SK-N-SH (cell line): ENCODE measurements around the gene CYB561D1. TPM values are rescaled to one million over a fixed set of nuclear protein-coding genes. Genes with fewer than 3 reads are reported as not detected.

Experiments
- CTCF ChIA-PET: fragments of 300-600, 350-600 bp; formaldehyde crosslinking; extraction: SDS; loops from one replicate; lab custom pipeline; 2021; lab: Yijun Ruan, JAX
- POLR2A ChIA-PET: fragments of 350-600 bp; sonication (Branson Sonifier 250); formaldehyde crosslinking; extraction: SDS; loops from one replicate; lab custom pipeline; 2020; ENCODE audit warnings: antibody characterized with exemption, inconsistent platforms; lab: Yijun Ruan, JAX
- DNase-seq: peaks from one replicate; pipeline ENCODE4 v3.0.0; 2012
- H2AFZ ChIP-seq: fragments of 200-600 bp; sonication (generic); 2 replicates; pipeline ENCODE4 v1.8.1; 2016; ENCODE audit warnings: antibody characterized with exemption, mild to moderate bottlenecking, low read depth
- H3F3A ChIP-seq: fragments of 200-600 bp; sonication (generic); replicated peaks from 2 replicates; pipeline ENCODE3; 2016; ENCODE audit warnings: antibody characterized with exemption, mild to moderate bottlenecking; ENCODE audit not compliant: insufficient read depth
- H3K27ac ChIP-seq, 2 experiments: fragments of 200-500 bp in 1 of 2; fragments of 200-600 bp in 1 of 2; sonication (Bioruptor generic) in 1 of 2; sonication (generic), shearing (Covaris generic) in 1 of 2; 2 replicates each; pipeline versions ENCODE4 v1.5.1 to v1.6.1; 2014 to 2016; ENCODE audit warnings: low read depth in 2 of 2, inconsistent platforms in 1 of 2, low read length in 1 of 2, mild to moderate bottlenecking in 1 of 2, mixed read lengths in 1 of 2
- H3K27me3 ChIP-seq: fragments of 200-600 bp; sonication (generic), shearing (Covaris generic); 2 replicates; pipeline ENCODE4 v1.6.1; 2016; ENCODE audit warnings: mixed run types; ENCODE audit not compliant: insufficient read depth
- H3K36me3 ChIP-seq, 2 experiments: fragments of 200-500 bp in 1 of 2; fragments of 200-600 bp in 1 of 2; sonication (Bioruptor generic) in 1 of 2; sonication (generic) in 1 of 2; replicated peaks in 1 of 2; 2 replicates each; pipeline versions ENCODE3 to v1.5.1; 2014 to 2016; ENCODE audit warnings: low read length in 1 of 2, mild to moderate bottlenecking in 1 of 2; ENCODE audit not compliant: insufficient read depth in 2 of 2, control insufficient read depth in 1 of 2
- H3K4me1 ChIP-seq, 2 experiments: fragments of 200-500 bp in 1 of 2; fragments of 200-600 bp in 1 of 2; sonication (Bioruptor generic) in 1 of 2; sonication (generic), shearing (Covaris generic) in 1 of 2; 2 replicates each; pipeline versions ENCODE4 v1.5.1 to v1.6.1; 2014 to 2016; ENCODE audit warnings: low read depth in 1 of 2, low read length in 1 of 2, mixed run types in 1 of 2; ENCODE audit not compliant: insufficient read depth in 2 of 2, control insufficient read depth in 1 of 2
- H3K4me2 ChIP-seq: fragments of 200-600 bp; sonication (generic), shearing (Covaris generic); 2 replicates; pipeline ENCODE4 v1.6.1; 2017; ENCODE audit warnings: mixed run types
- H3K4me3 ChIP-seq, 2 experiments: fragments of 200-500 bp in 1 of 2; fragments of 200-600 bp in 1 of 2; sonication (Bioruptor generic) in 1 of 2; sonication (generic), shearing (Covaris generic) in 1 of 2; 2 replicates each; pipeline versions ENCODE4 v1.5.1 to v1.8.1; 2014 to 2016; ENCODE audit warnings: low read depth in 2 of 2, inconsistent platforms in 1 of 2, low read length in 1 of 2, mild to moderate bottlenecking in 1 of 2, mixed read lengths in 1 of 2, moderate library complexity in 1 of 2
- H3K79me2 ChIP-seq: fragments of 200-600 bp; sonication (generic); 2 replicates; pipeline ENCODE4 v1.8.1; 2017; ENCODE audit warnings: mild to moderate bottlenecking; ENCODE audit not compliant: insufficient read depth
- H3K9ac ChIP-seq: fragments of 200-600 bp; sonication (generic); 2 replicates; pipeline ENCODE4 v1.6.1; 2017; ENCODE audit warnings: mixed run types
- H3K9me2 ChIP-seq: fragments of 200-600 bp; sonication (generic); 2 replicates; pipeline ENCODE4 v1.6.1; 2017; ENCODE audit warnings: mixed run types
- H3K9me3 ChIP-seq: fragments of 200-600 bp; sonication (generic); 2 replicates; pipeline ENCODE4 v1.6.1; 2017; ENCODE audit warnings: mixed run types, mild to moderate bottlenecking, moderate library complexity
- H4K20me1 ChIP-seq: fragments of 200-600 bp; sonication (generic); 2 replicates; pipeline ENCODE4 v1.6.1; 2017; ENCODE audit warnings: mild to moderate bottlenecking, mixed run types; ENCODE audit not compliant: insufficient read depth
- CHD2 ChIP-seq: fragments of 150-350 bp; IDR thresholded peaks from 2 replicates; pipeline ENCODE4 v1.6.1; 2018; ENCODE audit warnings: low read length; ENCODE audit not compliant: partially characterized antibody
- EZH2phosphoT487 ChIP-seq: fragments of 200-600 bp; sonication (generic); IDR thresholded peaks from 2 replicates; pipeline ENCODE4 v1.6.1; 2017; ENCODE audit warnings: low read depth, mixed run types, mild to moderate bottlenecking, antibody characterized with exemption, moderate library complexity, borderline replicate concordance
- FOXJ3 ChIP-seq: sonication (generic); formaldehyde crosslinking; IDR thresholded peaks from 2 replicates; pipeline ENCODE4 v1.5.1; 2020; ENCODE audit warnings: mild to moderate bottlenecking, missing genetic modification reagents
- MXI1 ChIP-seq: IDR thresholded peaks from 2 replicates; pipeline ENCODE4 v1.6.1; 2012; ENCODE audit warnings: mild to moderate bottlenecking, low read depth, low read length, improper control_type of control experiment
- NFIC ChIP-seq: IDR thresholded peaks from 2 replicates; pipeline ENCODE4 v1.4.0; 2012; ENCODE audit warnings: borderline replicate concordance
- RAD21 ChIP-seq: IDR thresholded peaks from 2 replicates; pipeline ENCODE4 v1.6.1; 2012; ENCODE audit warnings: mild to moderate bottlenecking, low read length
- RCOR1 ChIP-seq: fragments of 150-350 bp; IDR thresholded peaks from 2 replicates; pipeline ENCODE4 v1.6.1; 2017; ENCODE audit warnings: antibody characterized with exemption, low read length
- RFX5 ChIP-seq: IDR thresholded peaks from 2 replicates; pipeline ENCODE4 v1.6.1; 2012; ENCODE audit warnings: mild to moderate bottlenecking, improper control_type of control experiment, low read length
- RXRA ChIP-seq: IDR thresholded peaks from 2 replicates; pipeline ENCODE4 v1.4.0; 2012; ENCODE audit warnings: low read depth, mild to moderate bottlenecking, borderline replicate concordance
- SMC3 ChIP-seq: IDR thresholded peaks from 2 replicates; pipeline ENCODE4 v1.6.1; 2012; ENCODE audit warnings: low read depth, low read length, improper control_type of control experiment
- TCF12 ChIP-seq: IDR thresholded peaks from 2 replicates; pipeline ENCODE4 v1.4.0; 2012
- WGBS: methylation state at CpG from one replicate; pipeline ENCODE4 v1.1.6; 2017; ENCODE audit warnings: low lambda C conversion rate; 5-methylcytosine and 5-hydroxymethylcytosine counted together
- polyA plus RNA-seq, 3 experiments: library from polyadenylated mRNA; depleted of rRNA; stranded (reverse); fragments of >200 nt; gene quantifications; 2 replicates each; pipeline ENCODE4 v1.2.3, GENCODE V29; 2012
- TF ChIP-seq, protein P1 (sequence below): IDR thresholded peaks from 2 replicates; pipeline ENCODE4 v1.6.1; 2012; ENCODE audit warnings: mild to moderate bottlenecking, low read depth, low read length, moderate library complexity
- TF ChIP-seq, protein P2 (sequence below): IDR thresholded peaks from 2 replicates; pipeline ENCODE4 v1.4.0; 2012; ENCODE audit warnings: low read depth, borderline replicate concordance
- TF ChIP-seq, protein P3 (sequence below): IDR thresholded peaks from 2 replicates; pipeline ENCODE4 v1.4.0; 2012; ENCODE audit warnings: low read depth, borderline replicate concordance

CYB561D1 gene
- polyA plus RNA-seq, 1 of the 3 experiments (the other 2 are of a cell fraction) = 5.4 TPM

DNA sequence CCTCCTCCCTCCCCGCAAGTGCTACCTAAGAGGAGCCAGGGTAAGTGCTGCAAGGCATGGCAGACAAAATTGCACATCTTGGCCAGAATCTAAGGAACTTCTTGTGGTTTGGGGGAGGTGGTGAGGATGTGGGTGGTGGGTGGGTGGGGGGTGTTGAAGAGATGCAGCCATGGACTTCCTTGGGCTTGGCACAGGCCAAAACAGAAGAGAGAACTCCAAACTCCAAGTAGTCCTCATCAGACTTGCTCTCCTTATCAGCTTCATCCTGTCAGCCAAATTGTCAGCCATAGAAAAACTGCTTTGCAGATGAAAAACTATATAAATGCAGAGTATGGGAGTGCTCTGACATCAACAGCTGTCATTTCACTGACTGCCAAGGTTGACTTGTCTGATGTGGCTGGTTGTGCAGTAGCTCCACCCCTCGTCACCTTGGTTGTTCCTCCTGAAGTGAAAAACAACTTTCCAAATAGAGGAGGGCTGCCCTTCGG lies 8.5 kb downstream of the CYB561D1 start (continued):
- TF ChIP-seq FOXJ3 (CRISPR knock-in tag) = no peak
- TF ChIP-seq, protein P1, sequence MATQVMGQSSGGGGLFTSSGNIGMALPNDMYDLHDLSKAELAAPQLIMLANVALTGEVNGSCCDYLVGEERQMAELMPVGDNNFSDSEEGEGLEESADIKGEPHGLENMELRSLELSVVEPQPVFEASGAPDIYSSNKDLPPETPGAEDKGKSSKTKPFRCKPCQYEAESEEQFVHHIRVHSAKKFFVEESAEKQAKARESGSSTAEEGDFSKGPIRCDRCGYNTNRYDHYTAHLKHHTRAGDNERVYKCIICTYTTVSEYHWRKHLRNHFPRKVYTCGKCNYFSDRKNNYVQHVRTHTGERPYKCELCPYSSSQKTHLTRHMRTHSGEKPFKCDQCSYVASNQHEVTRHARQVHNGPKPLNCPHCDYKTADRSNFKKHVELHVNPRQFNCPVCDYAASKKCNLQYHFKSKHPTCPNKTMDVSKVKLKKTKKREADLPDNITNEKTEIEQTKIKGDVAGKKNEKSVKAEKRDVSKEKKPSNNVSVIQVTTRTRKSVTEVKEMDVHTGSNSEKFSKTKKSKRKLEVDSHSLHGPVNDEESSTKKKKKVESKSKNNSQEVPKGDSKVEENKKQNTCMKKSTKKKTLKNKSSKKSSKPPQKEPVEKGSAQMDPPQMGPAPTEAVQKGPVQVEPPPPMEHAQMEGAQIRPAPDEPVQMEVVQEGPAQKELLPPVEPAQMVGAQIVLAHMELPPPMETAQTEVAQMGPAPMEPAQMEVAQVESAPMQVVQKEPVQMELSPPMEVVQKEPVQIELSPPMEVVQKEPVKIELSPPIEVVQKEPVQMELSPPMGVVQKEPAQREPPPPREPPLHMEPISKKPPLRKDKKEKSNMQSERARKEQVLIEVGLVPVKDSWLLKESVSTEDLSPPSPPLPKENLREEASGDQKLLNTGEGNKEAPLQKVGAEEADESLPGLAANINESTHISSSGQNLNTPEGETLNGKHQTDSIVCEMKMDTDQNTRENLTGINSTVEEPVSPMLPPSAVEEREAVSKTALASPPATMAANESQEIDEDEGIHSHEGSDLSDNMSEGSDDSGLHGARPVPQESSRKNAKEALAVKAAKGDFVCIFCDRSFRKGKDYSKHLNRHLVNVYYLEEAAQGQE = no peak
- TF ChIP-seq, protein P2, sequence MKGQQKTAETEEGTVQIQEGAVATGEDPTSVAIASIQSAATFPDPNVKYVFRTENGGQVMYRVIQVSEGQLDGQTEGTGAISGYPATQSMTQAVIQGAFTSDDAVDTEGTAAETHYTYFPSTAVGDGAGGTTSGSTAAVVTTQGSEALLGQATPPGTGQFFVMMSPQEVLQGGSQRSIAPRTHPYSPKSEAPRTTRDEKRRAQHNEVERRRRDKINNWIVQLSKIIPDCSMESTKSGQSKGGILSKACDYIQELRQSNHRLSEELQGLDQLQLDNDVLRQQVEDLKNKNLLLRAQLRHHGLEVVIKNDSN = no peak
- no peak for TF ChIP-seq MXI1
- TF ChIP-seq NFIC = no peak

- peaks cover 0 to 6% of the 10 kb centered on the region in 2 experiments; a peak in 1 of 4 replicates for H3K4me1 ChIP-seq
- H3F3A ChIP-seq = no peaks in the 10 kb centered on the region
- no peak overlapping the region for H2AFZ ChIP-seq
- H4K20me1 ChIP-seq = no peaks in the 10 kb centered on the region
- H3K9me3 ChIP-seq = no peaks in the 10 kb centered on the region
- H3K4me3 ChIP-seq = no peak overlapping the region
- no peak for DNase-seq
- no peaks in the 10 kb centered on the region for H3K9me2 ChIP-seq
- no peaks in the 10 kb centered on the region for H3K36me3 ChIP-seq
- TF ChIP-seq, protein P3, sequence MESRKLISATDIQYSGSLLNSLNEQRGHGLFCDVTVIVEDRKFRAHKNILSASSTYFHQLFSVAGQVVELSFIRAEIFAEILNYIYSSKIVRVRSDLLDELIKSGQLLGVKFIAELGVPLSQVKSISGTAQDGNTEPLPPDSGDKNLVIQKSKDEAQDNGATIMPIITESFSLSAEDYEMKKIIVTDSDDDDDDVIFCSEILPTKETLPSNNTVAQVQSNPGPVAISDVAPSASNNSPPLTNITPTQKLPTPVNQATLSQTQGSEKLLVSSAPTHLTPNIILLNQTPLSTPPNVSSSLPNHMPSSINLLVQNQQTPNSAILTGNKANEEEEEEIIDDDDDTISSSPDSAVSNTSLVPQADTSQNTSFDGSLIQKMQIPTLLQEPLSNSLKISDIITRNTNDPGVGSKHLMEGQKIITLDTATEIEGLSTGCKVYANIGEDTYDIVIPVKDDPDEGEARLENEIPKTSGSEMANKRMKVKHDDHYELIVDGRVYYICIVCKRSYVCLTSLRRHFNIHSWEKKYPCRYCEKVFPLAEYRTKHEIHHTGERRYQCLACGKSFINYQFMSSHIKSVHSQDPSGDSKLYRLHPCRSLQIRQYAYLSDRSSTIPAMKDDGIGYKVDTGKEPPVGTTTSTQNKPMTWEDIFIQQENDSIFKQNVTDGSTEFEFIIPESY = no peak
- TF ChIP-seq RFX5 (no peak), RCOR1 (no peak), CHD2 (no peak), TCF12 (no peak), EZH2phosphoT487 (no peak), RXRA (no peak), FOXJ3 (CRISPR knock-in tag) (no peak), SMC3 (no peak), RAD21 (no peak)
- TF ChIP-seq, protein P2 = no peak
- 77% methylated on average over 5 of the region's 5 CpGs for WGBS
- POLR2A ChIA-PET = interaction anchor here (0.8 kb wide), 1 partner anchor 27 kb away, joined by 3 read pairs; no protein-coding TSS in a partner anchor
- no peaks in the 10 kb centered on the region for H3K27me3 ChIP-seq
- H3K79me2 ChIP-seq = no peaks in the 10 kb centered on the region
- H3K4me2 ChIP-seq = no peak overlapping the region
- no peak overlapping the region for H3K27ac ChIP-seq
- H3K9ac ChIP-seq = no peak overlapping the region
- CTCF ChIA-PET = interaction anchor here (18.3 to 40.2 kb wide), 2 partner anchors 15 to 30 kb away, joined by 238 to 1710 read pairs; partner anchors contain the start of genes ATXN7L2, CYB561D1 and GPR61
Observed at GRCh38 chr1:109503935-109504334, 10.0 kb downstream of the CYB561D1 start.
